ENCODE data around the gene SNUPN.

The SNUPN gene

GRCh38 chr15:75599401-75599800, 26.1 kb downstream of the SNUPN start:
- no peak for TF ChIP-seq CTCF (IDR thresholded peaks at IDR 0.05; ENCODE audit: low read length, missing control alignments)
- DNase-seq (ENCODE audit: low read depth), result no peak
- no peak overlapping the region for H3K4me3 ChIP-seq (replicated peaks; ENCODE audit: low read depth, low read length)

- no peak for DNase-seq (ENCODE audit: low read depth)
- no peak for TF ChIP-seq CTCF (IDR thresholded peaks at IDR 0.05; ENCODE audit: low read length, missing control alignments)
- H3K4me3 ChIP-seq (replicated peaks; ENCODE audit: low read depth, low read length), result no peak overlapping the region
These were observed 27.2 kb downstream of the SNUPN start for GRCh38 chr15:75598361-75598760.

- H3K4me3 ChIP-seq (replicated peaks; ENCODE audit: low read depth, low read length), result no peak overlapping the region
- DNase-seq (ENCODE audit: low read depth), result peak; percentile 36
These were observed 27.7 kb downstream of the SNUPN start for GRCh38 chr15:75597667-75598341.

GRCh38 chr15:75596703-75597345, 28.7 kb downstream of the SNUPN start:
- no peak for TF ChIP-seq CTCF (IDR thresholded peaks at IDR 0.05; ENCODE audit: low read length, missing control alignments)
- no peak overlapping the region for H3K4me3 ChIP-seq (replicated peaks; ENCODE audit: low read depth, low read length)

More at GRCh38 chr15:75597667-75598341, 27.7 kb downstream of the SNUPN start:
- peak; percentile 56 for TF ChIP-seq CTCF (IDR thresholded peaks at IDR 0.05; ENCODE audit: low read length, missing control alignments)

GRCh38 chr15:75594276-75594675, 31.2 kb downstream of the SNUPN start:
- no peak for TF ChIP-seq CTCF (IDR thresholded peaks at IDR 0.05; ENCODE audit: low read length, missing control alignments)
- no peak overlapping the region for H3K4me3 ChIP-seq (replicated peaks; ENCODE audit: low read depth, low read length)

More at GRCh38 chr15:75596703-75597345, 28.7 kb downstream of the SNUPN start:
- no peak for DNase-seq (ENCODE audit: low read depth)

GRCh38 chr15:75591655-75592364, 33.7 kb downstream of the SNUPN start:
- DNase-seq (ENCODE audit: low read depth), result no peak
- H3K4me3 ChIP-seq (replicated peaks; ENCODE audit: low read depth, low read length), result no peak overlapping the region
- TF ChIP-seq CTCF (IDR thresholded peaks at IDR 0.05; ENCODE audit: low read length, missing control alignments), result no peak

More at GRCh38 chr15:75594276-75594675, 31.2 kb downstream of the SNUPN start:
- no peak for DNase-seq (ENCODE audit: low read depth)

Measured in fibroblast of pulmonary artery (primary cell).